Chondrocyte (in vitro differentiated cells): ENCODE data around the gene OMG. TPM values are rescaled to one million over a fixed set of nuclear protein-coding genes. Genes with fewer than 3 reads are reported as not detected.

Experiments used
- DNase-seq: peaks from one replicate; pipeline ENCODE4 v3.0.0; 2021; ENCODE audit warnings: mixed read lengths, low spot score
- H3K27ac Mint-ChIP-seq: one replicate; pipeline ENCODE4 v1.8.0; 2021; ENCODE audit warnings: mild to moderate bottlenecking, moderate library complexity, mixed read lengths; ENCODE audit not compliant: unreplicated experiment
- H3K27me3 Mint-ChIP-seq: 2 replicates; pipeline ENCODE4 v1.8.0; 2021; ENCODE audit warnings: low read depth, mixed read lengths
- H3K36me3 Mint-ChIP-seq: 2 replicates; pipeline ENCODE4 v1.8.0; 2021; ENCODE audit warnings: low read depth, mixed read lengths
- H3K4me1 Mint-ChIP-seq: 2 replicates; pipeline ENCODE4 v1.8.0; 2021; ENCODE audit warnings: low read depth, mild to moderate bottlenecking, mixed read lengths
- H3K4me3 Mint-ChIP-seq: one replicate; pipeline ENCODE4 v1.8.0; 2021; ENCODE audit warnings: mild to moderate bottlenecking, moderate library complexity, mixed read lengths; ENCODE audit not compliant: unreplicated experiment
- H3K9me3 Mint-ChIP-seq: 2 replicates; pipeline ENCODE4 v1.8.0; 2021; ENCODE audit warnings: low read depth, mixed read lengths
- total RNA-seq: library from RNA; stranded (reverse); gene quantifications from 3 replicates; pipeline ENCODE4 v1.2.1, GENCODE V29; 2021
- TF ChIP-seq, protein P1 (sequence below): fragments of 200-600 bp; sonication (generic); IDR thresholded peaks from 2 replicates; pipeline ENCODE4 v1.5.0; 2021; ENCODE audit warnings: antibody characterized with exemption, mild to moderate bottlenecking, moderate library complexity

Gene OMG
- total RNA-seq, 1 donor from 2014 or later = not detected

DNA sequence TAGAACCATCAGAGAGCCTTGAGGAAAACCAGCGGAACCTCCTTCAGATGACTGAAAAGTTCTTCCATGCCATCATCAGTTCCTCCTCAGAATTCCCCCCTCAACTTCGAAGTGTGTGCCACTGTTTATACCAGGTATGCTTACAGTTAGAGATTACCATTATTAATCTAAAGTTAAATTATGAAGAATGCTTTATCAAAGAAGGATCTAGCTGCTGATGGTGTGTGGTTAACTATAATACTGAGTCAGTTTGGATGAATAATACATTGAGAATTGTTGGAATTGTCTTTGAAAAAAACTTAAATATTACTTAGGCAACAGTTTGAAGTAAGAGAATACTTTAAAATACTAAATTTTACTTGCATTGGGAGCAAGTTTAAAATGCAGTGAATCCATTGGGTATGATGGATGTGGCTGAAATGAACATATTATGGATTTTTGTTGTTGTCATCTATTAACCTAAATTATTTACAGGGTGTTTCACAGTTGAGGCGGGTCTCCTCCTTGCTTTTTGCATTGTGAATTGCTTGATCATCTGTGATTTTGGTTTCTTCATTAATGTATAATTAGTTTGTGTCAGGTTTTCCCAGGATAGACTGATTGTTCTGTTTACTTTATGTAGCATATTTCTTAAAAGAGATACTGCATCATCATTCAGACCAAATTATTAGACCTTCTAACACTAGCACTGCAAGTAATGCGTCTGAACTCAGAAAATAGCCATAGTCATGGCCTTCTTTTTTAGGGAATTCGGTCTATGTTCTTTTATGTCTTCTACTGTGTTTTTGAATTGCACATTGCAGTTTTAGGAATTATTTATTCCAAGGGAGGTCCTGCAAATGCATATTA lies 47.8 kb downstream of the OMG start:
- peak overlapping the region; percentile 86 for H3K27ac Mint-ChIP-seq
- no peak overlapping the region for H3K4me3 Mint-ChIP-seq
- no peaks in the 10 kb centered on the region for H3K9me3 Mint-ChIP-seq
- peaks cover 33% of the 10 kb centered on the region for H3K4me1 Mint-ChIP-seq
- no peak for DNase-seq
- TF ChIP-seq, protein P1, sequence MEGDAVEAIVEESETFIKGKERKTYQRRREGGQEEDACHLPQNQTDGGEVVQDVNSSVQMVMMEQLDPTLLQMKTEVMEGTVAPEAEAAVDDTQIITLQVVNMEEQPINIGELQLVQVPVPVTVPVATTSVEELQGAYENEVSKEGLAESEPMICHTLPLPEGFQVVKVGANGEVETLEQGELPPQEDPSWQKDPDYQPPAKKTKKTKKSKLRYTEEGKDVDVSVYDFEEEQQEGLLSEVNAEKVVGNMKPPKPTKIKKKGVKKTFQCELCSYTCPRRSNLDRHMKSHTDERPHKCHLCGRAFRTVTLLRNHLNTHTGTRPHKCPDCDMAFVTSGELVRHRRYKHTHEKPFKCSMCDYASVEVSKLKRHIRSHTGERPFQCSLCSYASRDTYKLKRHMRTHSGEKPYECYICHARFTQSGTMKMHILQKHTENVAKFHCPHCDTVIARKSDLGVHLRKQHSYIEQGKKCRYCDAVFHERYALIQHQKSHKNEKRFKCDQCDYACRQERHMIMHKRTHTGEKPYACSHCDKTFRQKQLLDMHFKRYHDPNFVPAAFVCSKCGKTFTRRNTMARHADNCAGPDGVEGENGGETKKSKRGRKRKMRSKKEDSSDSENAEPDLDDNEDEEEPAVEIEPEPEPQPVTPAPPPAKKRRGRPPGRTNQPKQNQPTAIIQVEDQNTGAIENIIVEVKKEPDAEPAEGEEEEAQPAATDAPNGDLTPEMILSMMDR = no peak
- no peaks in the 10 kb centered on the region for H3K27me3 Mint-ChIP-seq
- peaks cover 2% of the 10 kb centered on the region for H3K36me3 Mint-ChIP-seq

Other genes with a start within 250 kb of the OMG start
- gene NF1, start 202.3 kb downstream of the OMG start, total RNA-seq = 41.6 to 63.9 TPM (median 48.2 TPM) in 3 replicates
- 0.21 TPM in 1 of 3 replicates, not detected in the others for gene EVI2B, start 16.8 kb upstream of the OMG start, total RNA-seq
- 0.22 TPM in 1 of 3 replicates, not detected in the others for gene EVI2A, start 24.4 kb upstream of the OMG start, total RNA-seq
- 0.30 to 0.94 TPM (median 0.59 TPM) in 3 replicates for gene RAB11FIP4, start 94.4 kb upstream of the OMG start, total RNA-seq